NCI-H2227 (cell line): Measurements from ENCODE around the gene CD86.
"Not testable (repeated sequence)": the region's sequence is repeated elsewhere in the genome, so short reads cannot be mapped to it uniquely, and the experiment has no call there.

Experiments used
- DNase-seq: peaks from one replicate; lab custom pipeline; 2025; ENCODE audit not compliant: unreplicated experiment; lab: John Stamatoyannopoulos, UW

Gene CD86

DNA sequence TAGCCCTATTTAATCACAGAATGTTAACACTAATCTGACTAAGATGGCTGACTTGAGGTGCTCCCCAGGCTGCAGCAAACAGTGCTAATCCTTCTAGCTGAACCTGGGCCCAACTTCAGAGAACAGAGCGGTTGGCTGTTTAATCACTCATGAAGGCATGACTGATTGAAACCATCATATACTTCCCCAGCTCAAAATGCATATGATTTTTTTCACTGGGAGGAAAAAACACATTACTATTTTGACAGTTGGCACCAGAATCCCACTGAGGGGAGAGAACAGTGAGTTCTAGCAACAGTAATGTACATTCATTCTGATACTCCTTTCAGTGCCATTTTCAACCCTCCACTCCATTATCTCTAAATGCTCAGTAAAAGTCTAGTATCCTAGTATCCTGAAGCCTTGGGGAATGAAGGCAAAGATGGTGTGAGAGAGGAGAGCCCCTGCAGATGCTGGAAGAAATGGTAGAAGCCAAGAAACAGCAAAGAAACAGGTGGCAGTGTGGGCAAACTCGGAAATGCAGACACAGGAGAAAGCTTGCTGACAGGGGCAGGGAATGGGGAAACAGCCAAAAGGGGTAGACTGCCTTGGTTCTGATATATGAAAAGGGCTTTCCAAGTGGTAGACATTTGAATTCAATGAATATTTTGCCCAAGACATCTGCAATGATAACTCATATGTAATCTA, 93.9 kb downstream of the CD86 start:
- DNase-seq, result no peak

DNA sequence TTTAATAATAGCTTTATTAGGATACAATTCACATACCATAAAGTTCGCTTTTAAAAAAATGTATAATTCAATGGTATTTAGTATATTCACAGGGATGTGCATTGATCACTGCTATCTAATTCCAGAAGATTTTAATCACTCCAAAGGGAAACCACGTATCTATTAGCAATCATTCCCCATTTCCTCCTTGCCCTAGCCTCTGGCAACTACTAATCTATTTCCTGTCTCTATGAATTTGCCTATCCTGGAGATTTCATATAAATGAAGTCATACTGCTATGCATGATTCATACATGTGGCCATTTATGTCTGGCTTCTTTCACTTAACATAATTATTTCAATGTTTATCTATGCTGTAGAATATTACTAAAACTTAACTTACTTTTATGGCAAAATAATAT, 96.3 kb downstream of the CD86 start:
- DNase-seq, result no peak

DNA sequence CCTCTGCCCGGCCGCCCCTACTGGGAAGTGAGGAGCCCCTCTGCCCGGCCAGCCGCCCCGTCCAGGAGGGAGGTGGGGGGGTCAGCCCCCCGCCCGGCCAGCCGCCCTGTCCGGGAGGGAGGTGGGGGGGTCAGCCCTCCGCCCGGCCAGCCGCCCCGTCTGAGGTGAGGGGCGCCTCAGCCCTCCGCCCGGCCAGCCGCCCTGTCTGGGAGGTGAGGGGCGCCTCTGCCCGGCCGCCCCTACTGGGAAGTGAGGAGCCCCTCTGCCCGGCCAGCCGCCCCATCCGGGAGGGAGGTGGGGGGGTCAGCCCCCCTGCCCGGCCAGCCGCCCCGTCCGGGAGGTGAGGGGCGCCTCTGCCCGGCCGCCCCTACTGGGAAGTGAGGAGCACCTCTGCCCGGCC, 109.8 kb downstream of the CD86 start:
- DNase-seq, result not testable (repeated sequence)

DNA sequence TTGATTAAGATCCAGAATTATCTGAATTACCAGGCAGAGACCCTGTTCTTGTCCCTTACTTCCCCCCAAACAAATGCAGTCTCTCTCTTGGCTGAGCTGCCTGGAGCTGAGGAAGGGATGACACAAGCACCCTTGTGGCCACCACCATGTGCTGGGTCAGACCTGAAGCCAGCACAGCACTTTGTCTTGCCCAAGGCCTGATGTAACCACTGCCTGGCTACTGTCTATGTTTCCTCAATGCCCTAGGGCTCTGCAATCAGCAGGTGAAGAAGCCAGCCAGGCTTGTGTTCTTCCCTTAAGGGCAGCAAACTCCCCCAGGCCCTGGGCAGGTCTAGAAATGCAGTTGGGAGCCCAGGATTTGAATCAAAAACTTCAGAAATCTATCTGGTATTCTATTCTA, 112.5 kb downstream of the CD86 start:
- DNase-seq, result no peak

DNA sequence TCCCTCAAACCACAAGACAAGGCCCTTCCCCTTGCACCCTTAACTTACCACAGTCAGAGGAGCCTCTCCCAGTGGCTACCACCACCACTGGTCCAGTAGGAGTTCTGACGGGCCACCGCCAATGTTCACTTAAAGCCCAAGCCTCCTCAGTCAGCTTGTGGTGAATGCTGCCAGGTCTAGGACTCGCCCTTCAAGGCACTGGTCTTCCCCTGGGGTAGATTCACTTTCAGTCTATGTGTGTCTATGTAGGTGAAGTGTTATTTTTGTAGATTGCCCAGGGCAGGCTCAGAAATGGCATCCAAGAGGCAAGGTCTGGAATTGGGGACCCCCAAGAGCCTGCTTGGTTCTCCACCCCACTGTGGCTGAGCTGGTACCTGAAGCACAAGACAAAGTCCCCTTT, 112.9 kb downstream of the CD86 start:
- no peak for DNase-seq

DNA sequence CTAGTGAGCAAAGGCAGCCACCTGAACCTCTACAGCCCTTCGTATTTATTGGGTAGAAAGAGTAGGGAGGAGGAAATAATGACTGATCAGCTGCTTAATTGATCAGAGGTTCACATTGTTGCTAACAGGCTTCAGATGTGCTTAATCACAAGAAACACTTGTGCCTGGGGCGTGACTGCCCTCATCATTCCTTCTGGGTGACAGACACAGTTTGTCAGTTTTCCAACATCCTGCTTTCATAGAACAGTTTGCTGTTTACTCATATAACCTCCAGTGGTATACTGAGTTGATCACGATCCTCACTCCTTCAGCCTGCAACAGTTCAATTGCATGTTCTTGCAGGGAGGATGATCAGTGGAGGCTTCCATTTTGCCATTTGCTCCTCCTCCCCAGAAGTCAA, 114.7 kb downstream of the CD86 start:
- no peak for DNase-seq
